IMR-90 (cell line): ENCODE data around the gene RELN. TPM values are rescaled to one million over a fixed set of nuclear protein-coding genes. Genes with fewer than 3 reads are reported as not detected.

Source experiments
- ATAC-seq: fragments of 200-7000 bp; cut with Tn5 transposase; 2 replicates; pipeline ENCODE4 v1.9.1; 2020; ENCODE audit warnings: low read depth, mild to moderate bottlenecking, moderate library complexity
- BruUV-seq: library from RNA; stranded (reverse); fragments of 400-500 nt; replicated peaks from 2 replicates; lab custom pipeline; 2021; lab: Mats Ljungman, UMichigan
- CTCF ChIA-PET: fragments of 300-600 bp; formaldehyde crosslinking; extraction: SDS; loops from one replicate; lab custom pipeline; 2021; ENCODE audit warnings: antibody characterized with exemption; lab: Yijun Ruan, JAX
- POLR2A ChIA-PET: fragments of 300-600 bp; sonication (Branson Sonifier 250); formaldehyde crosslinking; loops from one replicate; lab custom pipeline; 2022; ENCODE audit warnings: antibody characterized with exemption; ENCODE audit not compliant: unreplicated experiment; lab: Charles Lee
- DNase-seq: peaks from one replicate; pipeline ENCODE4 v3.0.0; 2013
- H2AFZ ChIP-seq: replicated peaks from 2 replicates; pipeline ENCODE3; 2013; ENCODE audit warnings: low read length, mild to moderate bottlenecking; ENCODE audit not compliant: poor library complexity
- H2AK5ac ChIP-seq: 2 replicates; pipeline ENCODE4 v1.6.1; 2013; ENCODE audit warnings: low read depth, low read length, inconsistent platforms
- H2AK9ac ChIP-seq: replicated peaks from 2 replicates; pipeline ENCODE3; 2013; ENCODE audit warnings: mild to moderate bottlenecking, low read depth, low read length, moderate library complexity; ENCODE audit not compliant: poor library complexity
- H2BK120ac ChIP-seq: 2 replicates; pipeline ENCODE4 v1.6.1; 2013; ENCODE audit warnings: low read depth, low read length, inconsistent platforms
- H2BK15ac ChIP-seq: 3 replicates; pipeline ENCODE4 v1.6.1; 2013; ENCODE audit warnings: low read depth, low read length, inconsistent platforms
- H2BK20ac ChIP-seq: 2 replicates; pipeline ENCODE4 v1.6.1; 2013; ENCODE audit warnings: low read depth, mild to moderate bottlenecking, inconsistent platforms, low read length, moderate library complexity
- H2BK5ac ChIP-seq: 2 replicates; pipeline ENCODE4 v1.6.1; 2013; ENCODE audit warnings: mild to moderate bottlenecking, low read depth, low read length, inconsistent platforms; ENCODE audit not compliant: poor library complexity, severe bottlenecking
- H3K14ac ChIP-seq: replicated peaks from 2 replicates; pipeline ENCODE4 v1.6.1; 2013; ENCODE audit warnings: low read depth, low read length, inconsistent platforms
- H3K18ac ChIP-seq: 2 replicates; pipeline ENCODE4 v1.6.1; 2013; ENCODE audit warnings: low read depth, low read length, control low read depth
- H3K23ac ChIP-seq: 2 replicates; pipeline ENCODE4 v1.6.1; 2013; ENCODE audit warnings: low read depth, low read length, inconsistent platforms
- H3K27ac ChIP-seq: 2 replicates; pipeline ENCODE4 v1.5.1; 2013; ENCODE audit warnings: mild to moderate bottlenecking, control low read depth, low read length; ENCODE audit not compliant: insufficient read depth
- H3K27me3 ChIP-seq: 2 replicates; pipeline ENCODE4 v1.6.1; 2013; ENCODE audit warnings: low read length; ENCODE audit not compliant: control insufficient read depth, insufficient read depth
- H3K36me3 ChIP-seq: 2 replicates; pipeline ENCODE4 v1.6.1; 2013; ENCODE audit warnings: low read length, mixed read lengths; ENCODE audit not compliant: control insufficient read depth, insufficient read depth
- H3K4ac ChIP-seq: 2 replicates; pipeline ENCODE4 v1.6.1; 2013; ENCODE audit warnings: low read depth, low read length, inconsistent platforms
- H3K4me1 ChIP-seq: 2 replicates; pipeline ENCODE4 v1.6.1; 2013; ENCODE audit warnings: low read length, mixed read lengths; ENCODE audit not compliant: control insufficient read depth, insufficient read depth
- H3K4me2 ChIP-seq: 2 replicates; pipeline ENCODE4 v1.6.1; 2013; ENCODE audit warnings: low read depth, mild to moderate bottlenecking, control low read depth, low read length, moderate library complexity
- H3K4me3 ChIP-seq: 2 replicates; pipeline ENCODE4 v1.5.1; 2013; ENCODE audit warnings: low read depth, mild to moderate bottlenecking, control low read depth, low read length, moderate library complexity; ENCODE audit not compliant: insufficient read depth
- H3K56ac ChIP-seq: 2 replicates; pipeline ENCODE4 v1.6.1; 2013; ENCODE audit warnings: low read length, inconsistent platforms; ENCODE audit not compliant: insufficient read depth; ENCODE audit errors: extremely low read depth
- H3K79me1 ChIP-seq, 2 experiments: 2 replicates each; pipeline ENCODE4 v1.6.1; 2013; ENCODE audit warnings: low read length in 2 of 2, inconsistent platforms in 1 of 2, low read depth in 1 of 2
- H3K9ac ChIP-seq: 2 replicates; pipeline ENCODE4 v1.6.1; 2013; ENCODE audit warnings: low read depth, low read length, control low read depth
- H3K9me1 ChIP-seq: 2 replicates; pipeline ENCODE4 v1.6.1; 2013; ENCODE audit warnings: low read length, inconsistent platforms; ENCODE audit not compliant: insufficient read depth
- H3K9me3 ChIP-seq: 2 replicates; pipeline ENCODE4 v1.6.1; 2013; ENCODE audit warnings: low read length; ENCODE audit not compliant: control insufficient read depth, insufficient read depth
- H4K20me1 ChIP-seq: 2 replicates; pipeline ENCODE4 v1.6.1; 2013; ENCODE audit warnings: low read length, inconsistent platforms; ENCODE audit not compliant: insufficient read depth
- H4K5ac ChIP-seq: 2 replicates; pipeline ENCODE4 v1.6.1; 2013; ENCODE audit warnings: mild to moderate bottlenecking, low read depth, low read length, control low read depth
- H4K8ac ChIP-seq, 2 experiments: 2 replicates each; pipeline ENCODE4 v1.6.1; 2013; ENCODE audit warnings: low read depth in 2 of 2, low read length in 2 of 2, control low read depth in 1 of 2, inconsistent platforms in 1 of 2
- H4K91ac ChIP-seq: 2 replicates; pipeline ENCODE4 v1.6.1; 2013; ENCODE audit warnings: low read depth, low read length, inconsistent platforms; ENCODE audit not compliant: insufficient read depth
- BHLHE40 ChIP-seq: fragments of 150-350 bp; IDR thresholded peaks from 2 replicates; pipeline ENCODE4 v1.6.1; 2016; ENCODE audit warnings: mild to moderate bottlenecking, low read depth, low read length
- CEBPB ChIP-seq: IDR thresholded peaks from 2 replicates; pipeline ENCODE4 v1.6.1; 2012; ENCODE audit warnings: low read depth, low read length, improper control_type of control experiment
- CHD1 ChIP-seq: IDR thresholded peaks from 2 replicates; pipeline ENCODE4 v1.6.1; 2012; ENCODE audit warnings: low read depth, low read length, improper control_type of control experiment
- FOS ChIP-seq: fragments of 150-350 bp; IDR thresholded peaks from 2 replicates; pipeline ENCODE4 v1.6.1; 2016; ENCODE audit warnings: low read depth, low read length
- MAFK ChIP-seq: IDR thresholded peaks from 2 replicates; pipeline ENCODE4 v1.6.1; 2012; ENCODE audit warnings: low read depth, low read length, improper control_type of control experiment
- MAZ ChIP-seq: IDR thresholded peaks from 2 replicates; pipeline ENCODE4 v1.6.1; 2012; ENCODE audit warnings: low read depth, mild to moderate bottlenecking, low read length, improper control_type of control experiment, moderate library complexity, borderline replicate concordance
- MXI1 ChIP-seq: IDR thresholded peaks from 2 replicates; pipeline ENCODE4 v1.6.1; 2012; ENCODE audit warnings: low read depth, mild to moderate bottlenecking, low read length, moderate library complexity, borderline replicate concordance
- NFE2L2 ChIP-seq: fragments of 150-350 bp; IDR thresholded peaks from 2 replicates; pipeline ENCODE4 v1.6.1; 2016; ENCODE audit warnings: low read depth, mild to moderate bottlenecking, low read length
- POLR2A ChIP-seq: IDR thresholded peaks from 2 replicates; pipeline ENCODE4 v1.6.1; 2012; ENCODE audit warnings: mild to moderate bottlenecking, low read depth, low read length
- RAD21 ChIP-seq: IDR thresholded peaks from 2 replicates; pipeline ENCODE4 v1.6.1; 2012; ENCODE audit warnings: low read length, improper control_type of control experiment
- RCOR1 ChIP-seq: IDR thresholded peaks from 2 replicates; pipeline ENCODE4 v1.6.1; 2012; ENCODE audit warnings: mild to moderate bottlenecking, low read length, improper control_type of control experiment; ENCODE audit not compliant: insufficient replicate concordance
- RFX5 ChIP-seq: IDR thresholded peaks from 2 replicates; pipeline ENCODE4 v1.8.0; 2012; ENCODE audit warnings: low read depth, mild to moderate bottlenecking, low read length, moderate library complexity
- SMC3 ChIP-seq: fragments of 150-350 bp; IDR thresholded peaks from 2 replicates; pipeline ENCODE4 v1.6.1; 2016; ENCODE audit warnings: low read depth, mild to moderate bottlenecking, antibody characterized with exemption, low read length, moderate library complexity
- WGBS, 2 experiments: methylation state at CpG; one replicate each; pipeline versions ENCODE4 v1.1.5 to v1.1.7; 2013; ENCODE audit warnings: missing lambda C conversion rate in 2 of 2; ENCODE audit not compliant: insufficient read length in 1 of 2; ENCODE audit errors: extremely low coverage in 2 of 2; 5-methylcytosine and 5-hydroxymethylcytosine counted together
- dilution Hi-C: fragments of 300-500 bp; cut with HindIII; formaldehyde crosslinking; loops from one replicate; pipeline ENCODE4 v1.14.3; 2018; ENCODE audit warnings: low sequenced_read_pairs; ENCODE audit not compliant: unreplicated experiment
- in situ Hi-C: fragments of 300-500 bp; cut with MboI; formaldehyde crosslinking; loops from 3 replicates; pipeline ENCODE4 v1.14.3; 2019; ENCODE audit warnings: low sequenced_read_pairs, inconsistent platforms, mixed read lengths
- intact Hi-C: fragments of 100-400 bp; cut with micrococcal nuclease; formaldehyde crosslinking; loops from 2 replicates; pipeline ENCODE4 v1.10.0; 2022
- polyA plus RNA-seq, 3 experiments: library from polyadenylated mRNA; depleted of rRNA; stranded (reverse); fragments of >200 nt; gene quantifications; 2 replicates each; pipeline ENCODE4 v1.2.3, GENCODE V29; 2012; ENCODE audit warnings: low replicate concordance in 1 of 3
- total RNA-seq: library from RNA; depleted of rRNA; stranded (reverse); fragments of >200 nt; gene quantifications from 2 replicates; pipeline ENCODE4 v1.2.3, GENCODE V29; 2012
- TF ChIP-seq, protein P1 (sequence below): fragments of 150-350 bp; IDR thresholded peaks from 2 replicates; pipeline ENCODE4 v1.6.1; 2016; ENCODE audit warnings: low read depth, mild to moderate bottlenecking, low read length, moderate library complexity, borderline replicate concordance
- TF ChIP-seq, protein P2 (sequence below): fragments of 150-350 bp; IDR thresholded peaks from 2 replicates; pipeline ENCODE4 v1.6.1; 2017; ENCODE audit warnings: mild to moderate bottlenecking, antibody characterized with exemption, low read length, low read depth
- TF ChIP-seq, protein P3 (sequence below): conservative IDR thresholded peaks from 2 replicates; pipeline ENCODE4 v1.5.1; 2012; ENCODE audit warnings: mild to moderate bottlenecking, low read depth, low read length, improper control_type of control experiment

The RELN gene
- total and polyA plus RNA-seq, 2 of the 4 experiments (the other 2 are of a cell fraction), result 14.7 to 23.7 TPM

DNA sequence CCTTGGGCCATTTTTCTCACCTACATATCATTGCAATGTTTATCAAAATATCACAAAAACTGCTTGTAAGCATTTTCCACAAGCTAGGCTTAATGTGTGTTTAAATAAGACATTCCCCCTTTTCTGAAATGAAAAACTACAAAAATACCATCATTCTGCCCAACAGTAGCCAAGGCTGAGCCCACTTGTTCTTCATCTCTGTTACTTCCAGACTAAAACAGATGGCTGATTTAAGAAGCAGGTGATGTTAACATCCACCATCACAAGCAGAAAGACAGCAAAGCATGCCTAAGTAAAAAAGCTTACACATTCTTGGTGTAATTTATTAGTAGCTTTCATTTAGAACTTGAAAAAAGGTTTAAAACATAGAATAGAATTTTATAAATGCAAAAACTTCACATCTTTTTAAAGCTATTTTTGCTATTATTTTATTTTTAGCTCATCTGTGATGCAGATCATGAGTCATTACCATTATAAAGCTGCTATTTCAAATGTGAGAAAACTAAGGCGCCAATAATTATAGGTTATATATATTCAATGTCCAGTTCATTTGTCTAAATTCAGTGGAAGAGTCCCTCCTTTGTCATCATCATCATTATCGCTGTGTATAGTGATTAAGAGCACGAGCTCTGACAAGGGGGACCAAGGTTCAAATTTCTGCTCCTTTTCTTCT lies 109.4 kb downstream of the RELN start:
- in situ Hi-C loops, result no loop called here
- no peak overlapping the region for H2AK9ac ChIP-seq
- no peaks in the 10 kb centered on the region for H4K20me1 ChIP-seq
- no peak for ATAC-seq
- H2AFZ ChIP-seq, result no peak overlapping the region
- H3K79me1 ChIP-seq, result no peaks in the 10 kb centered on the region
- H3K4me1 ChIP-seq, result 0 out of 2 replicates have a peak, but pooled peaks cover 2% of the 10 kb centered on the region
- H4K8ac ChIP-seq, result no peak overlapping the region
- H4K5ac ChIP-seq, result no peak overlapping the region
- no peak overlapping the region for H2BK20ac ChIP-seq
- no TSS peak for BruUV-seq
- H3K4ac ChIP-seq, result no peak overlapping the region
- H3K56ac ChIP-seq, result no peak overlapping the region
- H3K9me1 ChIP-seq, result no peaks in the 10 kb centered on the region
- H3K9me3 ChIP-seq, result no peaks in the 10 kb centered on the region
- dilution Hi-C loops, result no loop called here
- DNase-seq, result no peak
- H3K23ac ChIP-seq, result no peak overlapping the region
- CTCF ChIA-PET, result interaction anchor here (2.3 kb wide), 1 partner anchor 10 kb away, joined by 8 read pairs; no protein-coding TSS in a partner anchor
- H2BK15ac ChIP-seq, result no peak overlapping the region
- WGBS, 2 experiments, result no CpG with 5 or more reads among the region's 3 CpGs
- no peak overlapping the region for H3K9ac ChIP-seq
- H3K27me3 ChIP-seq, result no peaks in the 10 kb centered on the region
- no peak overlapping the region for H4K91ac ChIP-seq
- H3K4me2 ChIP-seq, result no peak overlapping the region
- H2BK120ac ChIP-seq, result no peak overlapping the region
- H2BK5ac ChIP-seq, result no peak overlapping the region
- H3K36me3 ChIP-seq, result no peaks in the 10 kb centered on the region
- no peak overlapping the region for H3K18ac ChIP-seq
- no peak overlapping the region for H2AK5ac ChIP-seq
- H3K14ac ChIP-seq, result no peak overlapping the region
- POLR2A ChIA-PET, result no interaction called here
- H3K4me3 ChIP-seq, result no peak overlapping the region
- intact Hi-C loops, result loop anchor here (10.0 kb wide), 1 partner anchor 305 kb away; no protein-coding TSS in a partner anchor
- H3K27ac ChIP-seq, result no peak overlapping the region
- TF ChIP-seq RAD21, result no peak
- TF ChIP-seq, protein P1, sequence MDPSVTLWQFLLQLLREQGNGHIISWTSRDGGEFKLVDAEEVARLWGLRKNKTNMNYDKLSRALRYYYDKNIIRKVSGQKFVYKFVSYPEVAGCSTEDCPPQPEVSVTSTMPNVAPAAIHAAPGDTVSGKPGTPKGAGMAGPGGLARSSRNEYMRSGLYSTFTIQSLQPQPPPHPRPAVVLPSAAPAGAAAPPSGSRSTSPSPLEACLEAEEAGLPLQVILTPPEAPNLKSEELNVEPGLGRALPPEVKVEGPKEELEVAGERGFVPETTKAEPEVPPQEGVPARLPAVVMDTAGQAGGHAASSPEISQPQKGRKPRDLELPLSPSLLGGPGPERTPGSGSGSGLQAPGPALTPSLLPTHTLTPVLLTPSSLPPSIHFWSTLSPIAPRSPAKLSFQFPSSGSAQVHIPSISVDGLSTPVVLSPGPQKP, result no peak
- no peak for TF ChIP-seq POLR2A
- TF ChIP-seq NFE2L2, result no peak
- no peak for TF ChIP-seq MAZ
- no peak for TF ChIP-seq MAFK
- TF ChIP-seq, protein P2, sequence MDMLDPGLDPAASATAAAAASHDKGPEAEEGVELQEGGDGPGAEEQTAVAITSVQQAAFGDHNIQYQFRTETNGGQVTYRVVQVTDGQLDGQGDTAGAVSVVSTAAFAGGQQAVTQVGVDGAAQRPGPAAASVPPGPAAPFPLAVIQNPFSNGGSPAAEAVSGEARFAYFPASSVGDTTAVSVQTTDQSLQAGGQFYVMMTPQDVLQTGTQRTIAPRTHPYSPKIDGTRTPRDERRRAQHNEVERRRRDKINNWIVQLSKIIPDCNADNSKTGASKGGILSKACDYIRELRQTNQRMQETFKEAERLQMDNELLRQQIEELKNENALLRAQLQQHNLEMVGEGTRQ, result no peak
- TF ChIP-seq SMC3, result no peak
- no peak for TF ChIP-seq RFX5
- TF ChIP-seq RCOR1, result no peak
- TF ChIP-seq MXI1, result no peak
- no peak for TF ChIP-seq CHD1
- no peak for TF ChIP-seq BHLHE40
- TF ChIP-seq, protein P3, sequence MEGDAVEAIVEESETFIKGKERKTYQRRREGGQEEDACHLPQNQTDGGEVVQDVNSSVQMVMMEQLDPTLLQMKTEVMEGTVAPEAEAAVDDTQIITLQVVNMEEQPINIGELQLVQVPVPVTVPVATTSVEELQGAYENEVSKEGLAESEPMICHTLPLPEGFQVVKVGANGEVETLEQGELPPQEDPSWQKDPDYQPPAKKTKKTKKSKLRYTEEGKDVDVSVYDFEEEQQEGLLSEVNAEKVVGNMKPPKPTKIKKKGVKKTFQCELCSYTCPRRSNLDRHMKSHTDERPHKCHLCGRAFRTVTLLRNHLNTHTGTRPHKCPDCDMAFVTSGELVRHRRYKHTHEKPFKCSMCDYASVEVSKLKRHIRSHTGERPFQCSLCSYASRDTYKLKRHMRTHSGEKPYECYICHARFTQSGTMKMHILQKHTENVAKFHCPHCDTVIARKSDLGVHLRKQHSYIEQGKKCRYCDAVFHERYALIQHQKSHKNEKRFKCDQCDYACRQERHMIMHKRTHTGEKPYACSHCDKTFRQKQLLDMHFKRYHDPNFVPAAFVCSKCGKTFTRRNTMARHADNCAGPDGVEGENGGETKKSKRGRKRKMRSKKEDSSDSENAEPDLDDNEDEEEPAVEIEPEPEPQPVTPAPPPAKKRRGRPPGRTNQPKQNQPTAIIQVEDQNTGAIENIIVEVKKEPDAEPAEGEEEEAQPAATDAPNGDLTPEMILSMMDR, result no peak
- TF ChIP-seq CEBPB, result no peak
- no peak for TF ChIP-seq FOS
